ENCODE results near the gene FNBP1. TPM values are rescaled to one million over a fixed set of nuclear protein-coding genes. Genes with fewer than 3 reads are reported as not detected.

Gene FNBP1
- total and polyA plus RNA-seq, 2 of the 8 experiments (the other 6 are each of a cell fraction or from before 2014, with no cell fraction given): 7.2 to 40.9 TPM

- Histone ChIP-seq H3K4me1 (replicated peaks in 1 of 4; ENCODE audit: control insufficient read depth in 3 of 4, insufficient read depth in 4 of 4, low read length in 3 of 4) (peaks cover 0 to under 1% (median 0%) of the 10 kb centered on the region in 4 experiments; a peak in 1 of 7 replicates), H2AK5ac (ENCODE audit: low read depth, low read length) (no peak overlapping the region), H4K20me1 (replicated peaks in 1 of 2; ENCODE audit: control insufficient read depth in 1 of 2, insufficient read depth in 2 of 2, low read length in 2 of 2) (no peaks in the 10 kb centered on the region), H4K91ac (replicated peaks; ENCODE audit: insufficient read length, low read length) (no peak overlapping the region), H2BK120ac (replicated peaks; ENCODE audit: low read depth, low read length) (no peak overlapping the region), H3K27ac (ENCODE audit: low read depth, low read length) (no peak overlapping the region), H2BK20ac (ENCODE audit: low read length) (no peak overlapping the region), H3K56ac (replicated peaks; ENCODE audit: insufficient read length, low read depth, low read length) (no peak overlapping the region), H3K23me2 (ENCODE audit: low read depth, low read length) (no peaks in the 10 kb centered on the region), H3K14ac (ENCODE audit: insufficient read length) (no peak overlapping the region), H3K79me2 (ENCODE audit: control insufficient read depth in 1 of 2, insufficient read depth in 2 of 2, low read length in 2 of 2) (peaks cover 0 to 18% of the 10 kb centered on the region in 2 experiments; a peak in 1 of 4 replicates), H3K18ac (ENCODE audit: extremely low read depth, low read length) (no peak overlapping the region), H2BK12ac (ENCODE audit: low read depth, low read length) (no peak overlapping the region), H2BK5ac (ENCODE audit: low read depth, low read length) (no peak overlapping the region), H2BK15ac (ENCODE audit: low read length) (no peak overlapping the region), H3K36me3 (ENCODE audit: control insufficient read depth in 2 of 4, insufficient read depth in 4 of 4, low read length in 3 of 4) (no peaks in the 10 kb centered on the region), H3K4ac (replicated peaks; ENCODE audit: insufficient read length, low read depth, low read length) (no peak overlapping the region), H3K9me3 (ENCODE audit: insufficient read depth in 2 of 2, low read depth in 1 of 2, low read length in 1 of 2) (peaks cover 4 to 5% of the 10 kb centered on the region in 2 experiments; a peak in 1 of 4 replicates), H3K4me3 (ENCODE audit: extremely low read depth in 1 of 4, insufficient read depth in 2 of 4, low read depth in 3 of 4, low read length in 4 of 4) (no peak overlapping the region), H4K8ac (ENCODE audit: extremely low read depth, insufficient read depth, low read length) (no peak overlapping the region), H2AFZ (ENCODE audit: low read length) (no peak overlapping the region), H3K9ac (replicated peaks in 1 of 4; ENCODE audit: extremely low read depth in 1 of 4, low read depth in 3 of 4, low read length in 3 of 4) (no peak overlapping the region), H3K23ac (ENCODE audit: insufficient read length) (no peak overlapping the region), H3K79me1 (ENCODE audit: low read depth, low read length) (peaks cover 3% of the 10 kb centered on the region; the same call in 1 of the 2 replicates), H3K27me3 (replicated peaks in 1 of 4; ENCODE audit: control insufficient read depth in 3 of 4, extremely low read depth in 1 of 4, insufficient read depth in 3 of 4, low read length in 3 of 4) (no peaks in the 10 kb centered on the region), H3K4me2 (ENCODE audit: insufficient read depth in 1 of 2, low read depth in 2 of 2, low read length in 2 of 2) (no peak overlapping the region), H4K5ac (ENCODE audit: insufficient read length, low read depth, low read length) (no peak overlapping the region)
- FAIRE-seq: no peak
- POLR2A ChIA-PET (ENCODE audit: partially characterized antibody): interaction anchor here (1.3 kb wide), 1 partner anchor 21 kb away, joined by 3 read pairs; no protein-coding TSS in a partner anchor
- CTCF ChIA-PET (ENCODE audit: partially characterized antibody): interaction anchor here (1.1 to 1.6 kb wide), 2 partner anchors 19 to 25 kb away, joined by 3 to 5 read pairs; no protein-coding TSS in a partner anchor
- no peak for DNase-seq (ENCODE audit: low read depth in 1 of 2, low spot score in 2 of 2)
- 75% methylated on average over 7 of the region's 7 CpGs; no CpG with 5 or more reads in 1 of the 2 experiments for WGBS, 2 experiments (ENCODE audit: extremely low coverage in 1 of 2, insufficient coverage in 1 of 2, insufficient read length in 1 of 2, insufficient replicate concordance in 2 of 2, low coverage in 1 of 2, low lambda C conversion rate in 2 of 2, missing lambda C conversion rate in 1 of 2)
- TF ChIP-seq KDM1A (IDR thresholded peaks at IDR 0.05; ENCODE audit: borderline replicate concordance, low read length): no peak
- TF ChIP-seq SIRT6 (IDR thresholded peaks at IDR 0.05; ENCODE audit: low read length): no peak
- TF ChIP-seq RBBP5 (IDR thresholded peaks at IDR 0.05; ENCODE audit: borderline replicate concordance, low read depth, low read length): no peak
- no peak for TF ChIP-seq POLR2A (IDR thresholded peaks at IDR 0.05; ENCODE audit: control extremely low read depth in 1 of 2, low read depth in 2 of 2, low read length in 2 of 2)
- TF ChIP-seq BACH1 (IDR thresholded peaks at IDR 0.05; ENCODE audit: low read length): no peak
- TF ChIP-seq TAF7 (optimal IDR thresholded peaks at IDR 0.05; ENCODE audit: borderline replicate concordance, low read depth, low read length): no peak
- TF ChIP-seq CTCF (IDR thresholded peaks at IDR 0.05; ENCODE audit: control extremely low read depth in 1 of 3, insufficient read depth in 1 of 3, low read depth in 1 of 3, low read length in 3 of 3): no peak
- TF ChIP-seq KDM5A (IDR thresholded peaks at IDR 0.05; ENCODE audit: low read length): no peak
- TF ChIP-seq, protein P1, sequence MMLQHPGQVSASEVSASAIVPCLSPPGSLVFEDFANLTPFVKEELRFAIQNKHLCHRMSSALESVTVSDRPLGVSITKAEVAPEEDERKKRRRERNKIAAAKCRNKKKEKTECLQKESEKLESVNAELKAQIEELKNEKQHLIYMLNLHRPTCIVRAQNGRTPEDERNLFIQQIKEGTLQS (IDR thresholded peaks at IDR 0.05; ENCODE audit: insufficient read depth, low read depth, low read length): no peak
- TF ChIP-seq SP2 (IDR thresholded peaks at IDR 0.05; ENCODE audit: low read length): no peak
- no peak for TF ChIP-seq PHF8 (conservative IDR thresholded peaks at IDR 0.05; ENCODE audit: low read depth, low read length)
These were observed 22.4 kb downstream of the FNBP1 start for GRCh38 chr9:130020618-130021017.
